Measurements from ENCODE around the gene ANKMY2.

DNA sequence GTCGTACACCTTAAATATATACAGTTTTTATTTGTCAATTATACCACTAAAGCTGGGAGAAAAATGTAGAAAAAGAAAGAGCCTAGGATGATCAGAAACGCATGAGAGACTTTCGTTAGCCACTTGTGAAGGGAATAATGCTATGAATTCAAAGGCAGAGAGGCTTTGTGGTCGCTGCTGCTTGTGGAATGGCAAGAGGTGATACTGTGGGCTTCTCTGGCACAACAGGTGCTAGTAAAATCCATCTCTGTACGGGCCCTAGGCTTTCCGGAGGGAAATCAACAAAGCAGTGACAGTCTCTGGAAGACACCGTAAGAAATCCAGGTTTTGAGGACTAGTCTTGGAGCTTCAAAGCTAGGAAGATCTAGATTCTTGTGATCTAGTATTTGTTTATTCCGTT is 66.3 kb downstream of the ANKMY2 start:
- TF ChIP-seq, protein P1, sequence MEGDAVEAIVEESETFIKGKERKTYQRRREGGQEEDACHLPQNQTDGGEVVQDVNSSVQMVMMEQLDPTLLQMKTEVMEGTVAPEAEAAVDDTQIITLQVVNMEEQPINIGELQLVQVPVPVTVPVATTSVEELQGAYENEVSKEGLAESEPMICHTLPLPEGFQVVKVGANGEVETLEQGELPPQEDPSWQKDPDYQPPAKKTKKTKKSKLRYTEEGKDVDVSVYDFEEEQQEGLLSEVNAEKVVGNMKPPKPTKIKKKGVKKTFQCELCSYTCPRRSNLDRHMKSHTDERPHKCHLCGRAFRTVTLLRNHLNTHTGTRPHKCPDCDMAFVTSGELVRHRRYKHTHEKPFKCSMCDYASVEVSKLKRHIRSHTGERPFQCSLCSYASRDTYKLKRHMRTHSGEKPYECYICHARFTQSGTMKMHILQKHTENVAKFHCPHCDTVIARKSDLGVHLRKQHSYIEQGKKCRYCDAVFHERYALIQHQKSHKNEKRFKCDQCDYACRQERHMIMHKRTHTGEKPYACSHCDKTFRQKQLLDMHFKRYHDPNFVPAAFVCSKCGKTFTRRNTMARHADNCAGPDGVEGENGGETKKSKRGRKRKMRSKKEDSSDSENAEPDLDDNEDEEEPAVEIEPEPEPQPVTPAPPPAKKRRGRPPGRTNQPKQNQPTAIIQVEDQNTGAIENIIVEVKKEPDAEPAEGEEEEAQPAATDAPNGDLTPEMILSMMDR (IDR thresholded peaks at IDR 0.05) = no peak
- TF ChIP-seq ZFX (IDR thresholded peaks at IDR 0.05; ENCODE audit: borderline replicate concordance) = no peak
